Suprapubic skin (tissue), 3 donors: ENCODE data around the gene BTG4.

Source experiments
- POLR2A ChIP-seq, 2 donors: fragments of 450-650 bp; IDR thresholded peaks; one replicate each; pipeline ENCODE4 v1.6.1; 2017; ENCODE audit warnings: antibody characterized with exemption in 2 of 2, mild to moderate bottlenecking in 2 of 2, moderate library complexity in 2 of 2
- TF ChIP-seq, protein P1 (sequence below), 2 donors: fragments of 200-600 bp in 1 of 2; fragments of 450-650 bp in 1 of 2; sonication (generic) in 1 of 2; IDR thresholded peaks; one replicate each; pipeline ENCODE4 v1.5.1; 2016 to 2019; ENCODE audit warnings: antibody characterized with exemption in 2 of 2, mild to moderate bottlenecking in 1 of 2, moderate library complexity in 1 of 2

DNA sequence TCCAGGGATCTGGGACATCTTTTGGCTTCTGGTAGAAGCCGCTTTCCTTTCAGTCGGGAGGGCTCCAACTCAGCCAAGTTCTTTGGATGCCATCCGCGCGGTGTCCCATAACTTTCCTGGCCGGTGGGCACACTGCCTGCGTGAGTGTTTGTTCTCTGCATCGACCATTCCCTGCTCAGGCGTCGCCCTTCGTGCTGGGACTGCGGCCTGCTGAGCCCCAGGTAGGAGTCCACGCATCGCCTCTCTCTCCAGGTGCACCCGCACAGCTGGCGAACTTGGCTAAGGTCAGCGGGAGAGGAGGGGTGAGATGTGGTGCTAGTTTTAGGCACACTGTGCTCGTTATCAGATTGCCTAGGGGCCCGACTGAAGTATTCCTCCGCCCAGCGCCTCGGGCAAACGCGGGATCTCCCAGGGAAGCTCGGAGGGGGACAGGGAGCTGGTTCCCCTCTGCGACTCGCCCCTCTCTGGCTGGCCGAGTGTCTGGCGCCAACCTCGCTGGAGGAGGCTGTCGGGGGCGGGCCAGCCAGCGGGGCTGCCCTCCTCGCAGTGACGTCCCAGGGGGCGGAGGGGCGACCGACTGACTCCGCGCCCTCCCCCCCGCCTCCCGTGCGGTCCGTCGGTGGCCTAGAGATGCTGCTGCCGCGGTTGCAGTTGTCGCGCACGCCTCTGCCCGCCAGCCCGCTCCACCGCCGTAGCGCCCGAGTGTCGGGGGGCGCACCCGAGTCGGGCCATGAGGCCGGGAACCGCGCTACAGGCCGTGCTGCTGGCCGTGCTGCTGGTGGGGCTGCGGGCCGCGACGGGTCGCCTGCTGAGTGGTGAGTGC is 28.1 kb upstream of the BTG4 start, which contains the start of gene LAYN:
- TF ChIP-seq, protein P1, sequence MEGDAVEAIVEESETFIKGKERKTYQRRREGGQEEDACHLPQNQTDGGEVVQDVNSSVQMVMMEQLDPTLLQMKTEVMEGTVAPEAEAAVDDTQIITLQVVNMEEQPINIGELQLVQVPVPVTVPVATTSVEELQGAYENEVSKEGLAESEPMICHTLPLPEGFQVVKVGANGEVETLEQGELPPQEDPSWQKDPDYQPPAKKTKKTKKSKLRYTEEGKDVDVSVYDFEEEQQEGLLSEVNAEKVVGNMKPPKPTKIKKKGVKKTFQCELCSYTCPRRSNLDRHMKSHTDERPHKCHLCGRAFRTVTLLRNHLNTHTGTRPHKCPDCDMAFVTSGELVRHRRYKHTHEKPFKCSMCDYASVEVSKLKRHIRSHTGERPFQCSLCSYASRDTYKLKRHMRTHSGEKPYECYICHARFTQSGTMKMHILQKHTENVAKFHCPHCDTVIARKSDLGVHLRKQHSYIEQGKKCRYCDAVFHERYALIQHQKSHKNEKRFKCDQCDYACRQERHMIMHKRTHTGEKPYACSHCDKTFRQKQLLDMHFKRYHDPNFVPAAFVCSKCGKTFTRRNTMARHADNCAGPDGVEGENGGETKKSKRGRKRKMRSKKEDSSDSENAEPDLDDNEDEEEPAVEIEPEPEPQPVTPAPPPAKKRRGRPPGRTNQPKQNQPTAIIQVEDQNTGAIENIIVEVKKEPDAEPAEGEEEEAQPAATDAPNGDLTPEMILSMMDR (IDR thresholded peaks at IDR 0.05): no peak
- no peak for TF ChIP-seq POLR2A (IDR thresholded peaks at IDR 0.05)
